ENCODE measurements around the gene MDM4. TPM values are rescaled to one million over a fixed set of nuclear protein-coding genes. Genes with fewer than 3 reads are reported as not detected.

The MDM4 gene
- total RNA-seq, 1 donor from 2014 or later = 41.1 TPM

DNA sequence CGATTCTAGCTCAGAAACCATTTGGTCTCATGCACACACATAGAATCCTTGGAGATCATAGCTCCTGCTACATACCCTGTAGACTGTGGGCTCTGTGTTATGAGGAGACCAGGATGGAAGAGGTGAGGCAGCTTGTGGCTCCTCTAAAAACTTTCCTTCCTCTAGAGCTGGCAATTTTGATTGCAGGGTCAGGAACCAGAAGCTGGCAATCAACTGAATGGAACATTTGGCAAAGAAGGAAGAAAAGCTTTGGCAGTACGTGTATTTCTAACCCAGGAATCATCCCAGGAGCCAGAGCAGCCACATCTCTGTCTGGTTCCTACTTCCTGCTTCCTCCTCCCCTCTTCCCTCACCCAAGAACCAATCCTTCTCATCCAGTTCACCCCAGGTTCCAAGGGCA, 37.3 kb upstream of the MDM4 start:
- Mint-ChIP-seq H3K27me3 (ENCODE audit: low read depth, unreplicated experiment) (peaks cover 12% of the 10 kb centered on the region), H3K4me1 (ENCODE audit: low read depth, unreplicated experiment) (peaks cover 50% of the 10 kb centered on the region), H3K9me3 (ENCODE audit: unreplicated experiment) (peaks cover 1% of the 10 kb centered on the region), H3K27ac (ENCODE audit: unreplicated experiment) (no peak overlapping the region), H3K36me3 (ENCODE audit: low read depth, unreplicated experiment) (peaks cover 23% of the 10 kb centered on the region), H3K4me3 (ENCODE audit: unreplicated experiment) (no peak overlapping the region)
- no peak for DNase-seq (ENCODE audit: low read depth)
- FAIRE-seq = no peak
- H3K9me3 ChIP-seq (ENCODE audit: insufficient read depth, low read depth, low read length) = no peaks in the 10 kb centered on the region
- no peak overlapping the region for H3K4me2 ChIP-seq (ENCODE audit: low read length)
- no peak overlapping the region for H3K4me3 ChIP-seq (ENCODE audit: insufficient read depth, low read depth, low read length)
- H3K27me3 ChIP-seq (ENCODE audit: insufficient read depth, low read length) = peaks cover 9% of the 10 kb centered on the region
- no peak overlapping the region for H3K27ac ChIP-seq (ENCODE audit: low read depth, low read length)
- H3K4me1 ChIP-seq (ENCODE audit: insufficient read depth, low read length) = peaks cover 6% of the 10 kb centered on the region
- peaks cover 32% of the 10 kb centered on the region for H4K20me1 ChIP-seq (ENCODE audit: insufficient read depth, low read length)
- H3K79me2 ChIP-seq (ENCODE audit: insufficient read depth, low read length) = no peaks in the 10 kb centered on the region
- H2AFZ ChIP-seq (ENCODE audit: low read depth, low read length) = no peak overlapping the region
- TF ChIP-seq, protein P1, sequence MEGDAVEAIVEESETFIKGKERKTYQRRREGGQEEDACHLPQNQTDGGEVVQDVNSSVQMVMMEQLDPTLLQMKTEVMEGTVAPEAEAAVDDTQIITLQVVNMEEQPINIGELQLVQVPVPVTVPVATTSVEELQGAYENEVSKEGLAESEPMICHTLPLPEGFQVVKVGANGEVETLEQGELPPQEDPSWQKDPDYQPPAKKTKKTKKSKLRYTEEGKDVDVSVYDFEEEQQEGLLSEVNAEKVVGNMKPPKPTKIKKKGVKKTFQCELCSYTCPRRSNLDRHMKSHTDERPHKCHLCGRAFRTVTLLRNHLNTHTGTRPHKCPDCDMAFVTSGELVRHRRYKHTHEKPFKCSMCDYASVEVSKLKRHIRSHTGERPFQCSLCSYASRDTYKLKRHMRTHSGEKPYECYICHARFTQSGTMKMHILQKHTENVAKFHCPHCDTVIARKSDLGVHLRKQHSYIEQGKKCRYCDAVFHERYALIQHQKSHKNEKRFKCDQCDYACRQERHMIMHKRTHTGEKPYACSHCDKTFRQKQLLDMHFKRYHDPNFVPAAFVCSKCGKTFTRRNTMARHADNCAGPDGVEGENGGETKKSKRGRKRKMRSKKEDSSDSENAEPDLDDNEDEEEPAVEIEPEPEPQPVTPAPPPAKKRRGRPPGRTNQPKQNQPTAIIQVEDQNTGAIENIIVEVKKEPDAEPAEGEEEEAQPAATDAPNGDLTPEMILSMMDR (IDR thresholded peaks at IDR 0.05; ENCODE audit: insufficient read depth, low read depth, low read length) = no peak
- no peak for TF ChIP-seq EZH2 (IDR thresholded peaks at IDR 0.05; ENCODE audit: insufficient read depth, low read length)
- H3K9ac ChIP-seq (ENCODE audit: low read length) = no peak overlapping the region
- H3K36me3 ChIP-seq (ENCODE audit: insufficient read depth, low read length) = no peaks in the 10 kb centered on the region

DNA sequence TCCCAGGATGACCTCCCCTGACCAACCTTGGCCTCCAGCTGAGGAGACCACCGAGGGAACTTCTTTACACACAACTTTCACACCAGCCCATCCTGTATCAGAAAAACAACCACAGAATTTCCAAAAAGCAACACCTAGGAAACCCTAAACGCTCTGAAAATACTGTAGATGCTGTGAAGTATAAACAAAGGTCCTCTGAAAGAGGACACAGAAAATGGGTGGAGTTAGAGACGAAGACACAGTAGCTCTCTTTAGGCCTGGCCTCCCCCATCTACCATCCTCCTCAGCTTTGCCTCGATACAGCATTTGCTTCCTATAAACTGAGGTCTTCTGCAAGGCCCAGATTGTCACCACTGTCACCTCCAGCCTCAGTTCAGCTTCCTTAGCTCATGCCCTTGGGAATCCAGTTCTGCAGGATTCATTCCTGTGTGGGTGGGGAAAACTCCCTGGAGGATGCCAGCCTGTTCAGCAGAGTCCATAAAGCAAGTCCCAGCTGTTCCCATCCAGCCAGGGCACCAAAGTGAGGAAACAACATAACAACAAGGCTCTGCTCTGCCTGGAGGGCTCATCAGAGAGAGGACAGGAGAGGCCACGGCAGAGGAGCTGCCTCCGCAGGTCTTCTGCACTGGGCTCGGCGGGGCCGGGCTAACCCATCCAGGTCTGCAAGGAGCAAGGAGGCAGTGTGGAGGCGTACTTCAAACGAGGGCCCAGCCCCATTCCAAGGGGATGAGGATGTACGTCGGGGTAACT, 36.6 kb upstream of the MDM4 start:
- no peak for DNase-seq (ENCODE audit: low read depth)
- peaks cover 46% of the 10 kb centered on the region for H3K4me1 Mint-ChIP-seq (ENCODE audit: low read depth, unreplicated experiment)
- no peak overlapping the region for H3K4me3 Mint-ChIP-seq (ENCODE audit: unreplicated experiment)

More for the DNA sequence above, 36.6 kb upstream of the MDM4 start:
- no peak overlapping the region for H3K27ac Mint-ChIP-seq (ENCODE audit: unreplicated experiment)
- no peak overlapping the region for H2AFZ ChIP-seq (ENCODE audit: low read depth, low read length)
- peaks cover 21% of the 10 kb centered on the region for H3K36me3 Mint-ChIP-seq (ENCODE audit: low read depth, unreplicated experiment)
- peaks cover 32% of the 10 kb centered on the region for H4K20me1 ChIP-seq (ENCODE audit: insufficient read depth, low read length)
- H3K27ac ChIP-seq (ENCODE audit: low read depth, low read length) = no peak overlapping the region
- peaks cover 1% of the 10 kb centered on the region for H3K9me3 Mint-ChIP-seq (ENCODE audit: unreplicated experiment)
- no peak overlapping the region for H3K4me2 ChIP-seq (ENCODE audit: low read length)
- no peaks in the 10 kb centered on the region for H3K9me3 ChIP-seq (ENCODE audit: insufficient read depth, low read depth, low read length)
- peaks cover 9% of the 10 kb centered on the region for H3K27me3 ChIP-seq (ENCODE audit: insufficient read depth, low read length)
- H3K79me2 ChIP-seq (ENCODE audit: insufficient read depth, low read length) = no peaks in the 10 kb centered on the region
- H3K27me3 Mint-ChIP-seq (ENCODE audit: low read depth, unreplicated experiment) = peaks cover 12% of the 10 kb centered on the region
- no peak for FAIRE-seq
- no peaks in the 10 kb centered on the region for H3K36me3 ChIP-seq (ENCODE audit: insufficient read depth, low read length)
- no peak overlapping the region for H3K4me3 ChIP-seq (ENCODE audit: insufficient read depth, low read depth, low read length)
- TF ChIP-seq, protein P1 (IDR thresholded peaks at IDR 0.05; ENCODE audit: insufficient read depth, low read depth, low read length) = no peak
- TF ChIP-seq EZH2 (IDR thresholded peaks at IDR 0.05; ENCODE audit: insufficient read depth, low read length) = no peak
- peaks cover 6% of the 10 kb centered on the region for H3K4me1 ChIP-seq (ENCODE audit: insufficient read depth, low read length)
- no peak overlapping the region for H3K9ac ChIP-seq (ENCODE audit: low read length)
